GM12878 (cell line): Measurements from ENCODE around the gene CCDC9. TPM values are rescaled to one million over a fixed set of nuclear protein-coding genes. Genes with fewer than 3 reads are reported as not detected.

Experiments used
- ATF7 ChIP-seq: fragments of 450-650 bp; IDR thresholded peaks from 2 replicates; pipeline ENCODE4 v1.6.1; 2016; ENCODE audit warnings: low read depth, mild to moderate bottlenecking
- BRCA1 ChIP-seq: IDR thresholded peaks from 2 replicates; pipeline ENCODE4 v1.6.1; 2011; ENCODE audit warnings: low read depth, low read length, improper control_type of control experiment
- CHD2 ChIP-seq: IDR thresholded peaks from 2 replicates; pipeline ENCODE4 v1.6.1; 2011; ENCODE audit warnings: low read depth, low read length, improper control_type of control experiment, borderline replicate concordance
- MTA2 ChIP-seq: fragments of 450-650 bp; IDR thresholded peaks from 2 replicates; pipeline ENCODE4 v1.6.1; 2016; ENCODE audit warnings: low read depth, mild to moderate bottlenecking, moderate library complexity
- PAX8 ChIP-seq: fragments of 450-650 bp; IDR thresholded peaks from 2 replicates; pipeline ENCODE4 v1.6.1; 2017; ENCODE audit warnings: mild to moderate bottlenecking, moderate library complexity
- POU2F2 ChIP-seq: IDR thresholded peaks from 3 replicates; pipeline ENCODE4 v1.6.1; 2011; ENCODE audit warnings: low read depth, mild to moderate bottlenecking, low read length, borderline replicate concordance
- RCOR1 ChIP-seq: conservative IDR thresholded peaks from 2 replicates; pipeline ENCODE4 v1.6.1; 2012; ENCODE audit warnings: low read depth, low read length, improper control_type of control experiment
- RUNX3 ChIP-seq: IDR thresholded peaks from 2 replicates; pipeline ENCODE4 v1.6.1; 2012; ENCODE audit warnings: low read length, inconsistent platforms
- TCF3 ChIP-seq: IDR thresholded peaks from 2 replicates; pipeline ENCODE4 v1.6.1; 2012; ENCODE audit warnings: low read depth, mild to moderate bottlenecking, low read length, borderline replicate concordance; ENCODE audit not compliant: insufficient read depth
- polyA plus RNA-seq, 11 experiments: library from polyadenylated mRNA; depleted of rRNA in 4 of 11; unstranded in 6 of 11; stranded (reverse) in 5 of 11; fragments of >200 nt; fragmentation: Nextera tagmentation in 4 of 11; fragmentation: Illumina TruSeq in 1 of 11; extraction: Ambion mirVana in 4 of 11; extraction: Trizol in 1 of 11; gene quantifications; 1 replicate in 1 of 11; 2 replicates in 10 of 11; pipeline versions ENCODE4 v1.2.1 to v1.2.3, GENCODE V29; 2011 to 2016; ENCODE audit warnings: inconsistent platforms in 2 of 11, missing spikeins in 2 of 11, low read depth in 1 of 11
- total RNA-seq, 4 experiments: library from RNA; depleted of rRNA in 3 of 4; stranded (reverse); fragments of >200 nt in 3 of 4; fragmentation: Illumina TruSeq in 1 of 4; extraction: Trizol in 1 of 4; gene quantifications; 2 replicates each; pipeline versions ENCODE4 v1.2.1 to v1.2.3, GENCODE V29; 2013 to 2021
- TF ChIP-seq, protein P1 (sequence below): fragments of 450-650 bp; IDR thresholded peaks from 2 replicates; pipeline ENCODE4 v1.6.1; 2018; ENCODE audit warnings: mild to moderate bottlenecking, low read depth, moderate library complexity; ENCODE audit not compliant: partially characterized antibody
- TF ChIP-seq, protein P2 (sequence below): fragments of 450-650 bp; IDR thresholded peaks from 2 replicates; pipeline ENCODE4 v1.6.1; 2016; ENCODE audit warnings: mild to moderate bottlenecking
- TF ChIP-seq, protein P3 (sequence below): fragments of 450-650 bp; formaldehyde crosslinking; IDR thresholded peaks from 2 replicates; pipeline ENCODE4 v1.4.0; 2020; ENCODE audit warnings: mild to moderate bottlenecking, moderate library complexity
- TF ChIP-seq, protein P4 (sequence below): fragments of 450-650 bp; IDR thresholded peaks from 2 replicates; pipeline ENCODE4 v1.6.1; 2017; ENCODE audit warnings: low read depth, mild to moderate bottlenecking, moderate library complexity
- TF ChIP-seq, protein P5 (sequence below): fragments of 450-650 bp; IDR thresholded peaks from 2 replicates; pipeline ENCODE4 v1.6.1; 2017; ENCODE audit warnings: antibody characterized with exemption, mild to moderate bottlenecking, moderate library complexity
- TF ChIP-seq, protein P6 (sequence below): IDR thresholded peaks from 2 replicates; pipeline ENCODE4 v1.6.1; 2011; ENCODE audit warnings: low read depth, mild to moderate bottlenecking, low read length, moderate library complexity, borderline replicate concordance; ENCODE audit errors: extremely low read depth

CCDC9 gene
- total and polyA plus RNA-seq, 10 of the 15 experiments (the other 5 are each of a cell fraction or from before 2014, with no cell fraction given): 0.18 to 17.5 (median 7.1) TPM; not detected in 1

DNA sequence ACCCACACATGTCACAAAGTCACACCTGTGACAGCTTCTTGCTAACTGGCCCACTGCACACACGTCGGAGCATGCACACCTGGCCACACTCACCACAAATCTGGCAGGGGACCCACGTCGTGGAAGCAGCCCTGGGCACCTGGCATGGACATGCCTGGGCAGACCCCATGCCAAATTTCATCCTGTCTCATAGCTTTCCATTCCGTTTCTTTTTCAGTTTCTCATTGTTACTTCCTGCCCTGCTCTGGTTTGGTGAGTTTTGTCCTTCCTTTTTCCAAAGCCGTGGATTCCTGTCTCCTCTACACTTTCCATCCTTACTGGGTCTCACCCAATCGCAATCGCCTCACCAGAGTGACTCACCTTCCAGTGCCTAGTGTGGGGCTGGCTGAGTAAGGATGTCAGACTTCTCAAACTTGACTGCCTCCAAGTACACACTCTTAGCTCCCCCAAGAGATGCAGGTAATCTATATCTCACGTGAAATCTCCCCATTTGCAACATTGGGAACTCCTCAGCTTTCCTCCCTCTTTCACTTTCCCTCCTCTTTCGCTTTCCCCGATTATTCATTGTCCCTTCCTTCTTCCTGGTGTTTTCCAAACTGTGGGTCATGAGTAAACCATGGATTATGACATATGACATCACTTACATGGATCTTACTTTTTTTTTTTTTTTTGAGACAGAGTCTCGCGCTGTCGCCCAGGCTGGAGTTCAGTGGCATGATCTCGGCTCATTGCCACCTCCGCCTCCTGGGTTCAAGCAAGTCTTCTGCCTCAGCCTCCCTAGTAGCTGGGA, 23.7 kb upstream of the CCDC9 start (continued):
- TF ChIP-seq, protein P1, sequence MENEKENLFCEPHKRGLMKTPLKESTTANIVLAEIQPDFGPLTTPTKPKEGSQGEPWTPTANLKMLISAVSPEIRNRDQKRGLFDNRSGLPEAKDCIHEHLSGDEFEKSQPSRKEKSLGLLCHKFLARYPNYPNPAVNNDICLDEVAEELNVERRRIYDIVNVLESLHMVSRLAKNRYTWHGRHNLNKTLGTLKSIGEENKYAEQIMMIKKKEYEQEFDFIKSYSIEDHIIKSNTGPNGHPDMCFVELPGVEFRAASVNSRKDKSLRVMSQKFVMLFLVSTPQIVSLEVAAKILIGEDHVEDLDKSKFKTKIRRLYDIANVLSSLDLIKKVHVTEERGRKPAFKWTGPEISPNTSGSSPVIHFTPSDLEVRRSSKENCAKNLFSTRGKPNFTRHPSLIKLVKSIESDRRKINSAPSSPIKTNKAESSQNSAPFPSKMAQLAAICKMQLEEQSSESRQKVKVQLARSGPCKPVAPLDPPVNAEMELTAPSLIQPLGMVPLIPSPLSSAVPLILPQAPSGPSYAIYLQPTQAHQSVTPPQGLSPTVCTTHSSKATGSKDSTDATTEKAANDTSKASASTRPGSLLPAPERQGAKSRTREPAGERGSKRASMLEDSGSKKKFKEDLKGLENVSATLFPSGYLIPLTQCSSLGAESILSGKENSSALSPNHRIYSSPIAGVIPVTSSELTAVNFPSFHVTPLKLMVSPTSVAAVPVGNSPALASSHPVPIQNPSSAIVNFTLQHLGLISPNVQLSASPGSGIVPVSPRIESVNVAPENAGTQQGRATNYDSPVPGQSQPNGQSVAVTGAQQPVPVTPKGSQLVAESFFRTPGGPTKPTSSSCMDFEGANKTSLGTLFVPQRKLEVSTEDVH: no peak
- TF ChIP-seq PAX8 (no peak), TCF3 (peak; percentile 91), RCOR1 (no peak), ATF7 (no peak; the same call in none of the 2 replicates), RUNX3 (peak; percentile 77), CHD2 (no peak), BRCA1 (no peak), MTA2 (peak; percentile 64; the same call in 1 of the 2 replicates), POU2F2 (no peak)
- TF ChIP-seq, protein P2, sequence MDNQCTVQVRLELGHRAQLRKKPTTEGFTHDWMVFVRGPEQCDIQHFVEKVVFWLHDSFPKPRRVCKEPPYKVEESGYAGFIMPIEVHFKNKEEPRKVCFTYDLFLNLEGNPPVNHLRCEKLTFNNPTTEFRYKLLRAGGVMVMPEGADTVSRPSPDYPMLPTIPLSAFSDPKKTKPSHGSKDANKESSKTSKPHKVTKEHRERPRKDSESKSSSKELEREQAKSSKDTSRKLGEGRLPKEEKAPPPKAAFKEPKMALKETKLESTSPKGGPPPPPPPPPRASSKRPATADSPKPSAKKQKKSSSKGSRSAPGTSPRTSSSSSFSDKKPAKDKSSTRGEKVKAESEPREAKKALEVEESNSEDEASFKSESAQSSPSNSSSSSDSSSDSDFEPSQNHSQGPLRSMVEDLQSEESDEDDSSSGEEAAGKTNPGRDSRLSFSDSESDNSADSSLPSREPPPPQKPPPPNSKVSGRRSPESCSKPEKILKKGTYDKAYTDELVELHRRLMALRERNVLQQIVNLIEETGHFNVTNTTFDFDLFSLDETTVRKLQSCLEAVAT: no peak
- TF ChIP-seq, protein P3, sequence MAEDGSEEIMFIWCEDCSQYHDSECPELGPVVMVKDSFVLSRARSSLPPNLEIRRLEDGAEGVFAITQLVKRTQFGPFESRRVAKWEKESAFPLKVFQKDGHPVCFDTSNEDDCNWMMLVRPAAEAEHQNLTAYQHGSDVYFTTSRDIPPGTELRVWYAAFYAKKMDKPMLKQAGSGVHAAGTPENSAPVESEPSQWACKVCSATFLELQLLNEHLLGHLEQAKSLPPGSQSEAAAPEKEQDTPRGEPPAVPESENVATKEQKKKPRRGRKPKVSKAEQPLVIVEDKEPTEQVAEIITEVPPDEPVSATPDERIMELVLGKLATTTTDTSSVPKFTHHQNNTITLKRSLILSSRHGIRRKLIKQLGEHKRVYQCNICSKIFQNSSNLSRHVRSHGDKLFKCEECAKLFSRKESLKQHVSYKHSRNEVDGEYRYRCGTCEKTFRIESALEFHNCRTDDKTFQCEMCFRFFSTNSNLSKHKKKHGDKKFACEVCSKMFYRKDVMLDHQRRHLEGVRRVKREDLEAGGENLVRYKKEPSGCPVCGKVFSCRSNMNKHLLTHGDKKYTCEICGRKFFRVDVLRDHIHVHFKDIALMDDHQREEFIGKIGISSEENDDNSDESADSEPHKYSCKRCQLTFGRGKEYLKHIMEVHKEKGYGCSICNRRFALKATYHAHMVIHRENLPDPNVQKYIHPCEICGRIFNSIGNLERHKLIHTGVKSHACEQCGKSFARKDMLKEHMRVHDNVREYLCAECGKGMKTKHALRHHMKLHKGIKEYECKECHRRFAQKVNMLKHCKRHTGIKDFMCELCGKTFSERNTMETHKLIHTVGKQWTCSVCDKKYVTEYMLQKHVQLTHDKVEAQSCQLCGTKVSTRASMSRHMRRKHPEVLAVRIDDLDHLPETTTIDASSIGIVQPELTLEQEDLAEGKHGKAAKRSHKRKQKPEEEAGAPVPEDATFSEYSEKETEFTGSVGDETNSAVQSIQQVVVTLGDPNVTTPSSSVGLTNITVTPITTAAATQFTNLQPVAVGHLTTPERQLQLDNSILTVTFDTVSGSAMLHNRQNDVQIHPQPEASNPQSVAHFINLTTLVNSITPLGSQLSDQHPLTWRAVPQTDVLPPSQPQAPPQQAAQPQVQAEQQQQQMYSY: no peak
- TF ChIP-seq, protein P4, sequence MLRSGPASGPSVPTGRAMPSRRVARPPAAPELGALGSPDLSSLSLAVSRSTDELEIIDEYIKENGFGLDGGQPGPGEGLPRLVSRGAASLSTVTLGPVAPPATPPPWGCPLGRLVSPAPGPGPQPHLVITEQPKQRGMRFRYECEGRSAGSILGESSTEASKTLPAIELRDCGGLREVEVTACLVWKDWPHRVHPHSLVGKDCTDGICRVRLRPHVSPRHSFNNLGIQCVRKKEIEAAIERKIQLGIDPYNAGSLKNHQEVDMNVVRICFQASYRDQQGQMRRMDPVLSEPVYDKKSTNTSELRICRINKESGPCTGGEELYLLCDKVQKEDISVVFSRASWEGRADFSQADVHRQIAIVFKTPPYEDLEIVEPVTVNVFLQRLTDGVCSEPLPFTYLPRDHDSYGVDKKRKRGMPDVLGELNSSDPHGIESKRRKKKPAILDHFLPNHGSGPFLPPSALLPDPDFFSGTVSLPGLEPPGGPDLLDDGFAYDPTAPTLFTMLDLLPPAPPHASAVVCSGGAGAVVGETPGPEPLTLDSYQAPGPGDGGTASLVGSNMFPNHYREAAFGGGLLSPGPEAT: peak; percentile 41; the same call in 1 of the 2 replicates
- TF ChIP-seq, protein P5, sequence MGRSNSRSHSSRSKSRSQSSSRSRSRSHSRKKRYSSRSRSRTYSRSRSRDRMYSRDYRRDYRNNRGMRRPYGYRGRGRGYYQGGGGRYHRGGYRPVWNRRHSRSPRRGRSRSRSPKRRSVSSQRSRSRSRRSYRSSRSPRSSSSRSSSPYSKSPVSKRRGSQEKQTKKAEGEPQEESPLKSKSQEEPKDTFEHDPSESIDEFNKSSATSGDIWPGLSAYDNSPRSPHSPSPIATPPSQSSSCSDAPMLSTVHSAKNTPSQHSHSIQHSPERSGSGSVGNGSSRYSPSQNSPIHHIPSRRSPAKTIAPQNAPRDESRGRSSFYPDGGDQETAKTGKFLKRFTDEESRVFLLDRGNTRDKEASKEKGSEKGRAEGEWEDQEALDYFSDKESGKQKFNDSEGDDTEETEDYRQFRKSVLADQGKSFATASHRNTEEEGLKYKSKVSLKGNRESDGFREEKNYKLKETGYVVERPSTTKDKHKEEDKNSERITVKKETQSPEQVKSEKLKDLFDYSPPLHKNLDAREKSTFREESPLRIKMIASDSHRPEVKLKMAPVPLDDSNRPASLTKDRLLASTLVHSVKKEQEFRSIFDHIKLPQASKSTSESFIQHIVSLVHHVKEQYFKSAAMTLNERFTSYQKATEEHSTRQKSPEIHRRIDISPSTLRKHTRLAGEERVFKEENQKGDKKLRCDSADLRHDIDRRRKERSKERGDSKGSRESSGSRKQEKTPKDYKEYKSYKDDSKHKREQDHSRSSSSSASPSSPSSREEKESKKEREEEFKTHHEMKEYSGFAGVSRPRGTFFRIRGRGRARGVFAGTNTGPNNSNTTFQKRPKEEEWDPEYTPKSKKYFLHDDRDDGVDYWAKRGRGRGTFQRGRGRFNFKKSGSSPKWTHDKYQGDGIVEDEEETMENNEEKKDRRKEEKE: no peak
- TF ChIP-seq, protein P6, sequence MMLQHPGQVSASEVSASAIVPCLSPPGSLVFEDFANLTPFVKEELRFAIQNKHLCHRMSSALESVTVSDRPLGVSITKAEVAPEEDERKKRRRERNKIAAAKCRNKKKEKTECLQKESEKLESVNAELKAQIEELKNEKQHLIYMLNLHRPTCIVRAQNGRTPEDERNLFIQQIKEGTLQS: no peak
